ENCODE results near the gene DTX3.
A peak's percentile ranks its signal among the peaks of the same experiment; 100 is the strongest.
"Not testable (repeated sequence)": the region's sequence is repeated elsewhere in the genome, so short reads cannot be mapped to it uniquely, and the experiment has no call there.

DTX3 gene

GRCh38 chr12:57604454-57604991 lies at the start of gene DTX3:
Gene DTX3 (plus strand): TSS chr12:57604824. CDS start chr12:57606518, 1,694 bp downstream.
- peak in 48 of 51 donors; percentile 15 to 88 (median 54) for DNase-seq

GRCh38 chr12:57554897-57555296 lies 49.7 kb upstream of the DTX3 start:
- DNase-seq = no peak

GRCh38 chr12:57558864-57559263 lies 45.8 kb upstream of the DTX3 start:
- DNase-seq = no peak

- no peak for DNase-seq
Measured at GRCh38 chr12:57560516-57560915, 44.1 kb upstream of the DTX3 start.

GRCh38 chr12:57561117-57561516 lies 43.5 kb upstream of the DTX3 start:
- DNase-seq = not testable (repeated sequence)

GRCh38 chr12:57563358-57563757 lies 41.3 kb upstream of the DTX3 start:
- no peak for DNase-seq

GRCh38 chr12:57564178-57564740 lies 40.4 kb upstream of the DTX3 start:
- no peak for DNase-seq

GRCh38 chr12:57568838-57569237 lies 35.8 kb upstream of the DTX3 start:
- no peak for DNase-seq

GRCh38 chr12:57569858-57570257 lies 34.8 kb upstream of the DTX3 start:
- no peak for DNase-seq

GRCh38 chr12:57570438-57570837 lies 34.2 kb upstream of the DTX3 start:
- not testable (repeated sequence) for DNase-seq

- DNase-seq = no peak
Measured at GRCh38 chr12:57571926-57572762, 32.5 kb upstream of the DTX3 start.

GRCh38 chr12:57574795-57575194 lies 29.8 kb upstream of the DTX3 start:
- DNase-seq = no peak

GRCh38 chr12:57575771-57576612 lies 28.6 kb upstream of the DTX3 start:
- no peak for DNase-seq

GRCh38 chr12:57576613-57577160 lies 27.9 kb upstream of the DTX3 start:
- no peak for DNase-seq

- DNase-seq = no peak
Measured at GRCh38 chr12:57577981-57578758, 26.5 kb upstream of the DTX3 start.

- DNase-seq = no peak
Measured at GRCh38 chr12:57579011-57579410, 25.6 kb upstream of the DTX3 start.

GRCh38 chr12:57579677-57580465 lies 24.8 kb upstream of the DTX3 start:
- no peak for DNase-seq

- DNase-seq = no peak
Measured at GRCh38 chr12:57580466-57580795, 24.2 kb upstream of the DTX3 start.

- no peak for DNase-seq
Measured at GRCh38 chr12:57581802-57582201, 22.8 kb upstream of the DTX3 start.

- no peak for DNase-seq
Measured at GRCh38 chr12:57582440-57582839, 22.2 kb upstream of the DTX3 start.

Data from hypothalamus (tissue), 51 donors.